Panc1 (cell line): Measurements from ENCODE around the gene C2orf76. TPM values are rescaled to one million over a fixed set of nuclear protein-coding genes. Genes with fewer than 3 reads are reported as not detected.

Source experiments
- ATAC-seq: fragments of 200-7000 bp; cut with Tn5 transposase; 2 replicates; pipeline ENCODE4 v1.9.1; 2020; ENCODE audit warnings: mild to moderate bottlenecking, moderate library complexity
- BruUV-seq: library from RNA; stranded (reverse); fragments of 400-500 nt; replicated peaks from 2 replicates; lab custom pipeline; 2021; lab: Mats Ljungman, UMichigan
- CTCF ChIA-PET: fragments of 300-600 bp; sonication (Branson Sonifier 250); formaldehyde crosslinking; loops from one replicate; lab custom pipeline; 2022; ENCODE audit warnings: antibody characterized with exemption; lab: Charles Lee
- POLR2A ChIA-PET: fragments of 300-600 bp; sonication (Branson Sonifier 250); formaldehyde crosslinking; loops from one replicate; lab custom pipeline; 2022; ENCODE audit warnings: antibody characterized with exemption; lab: Charles Lee
- DNase-seq: peaks from one replicate; pipeline ENCODE4 v3.0.0-alpha.2; 2010; ENCODE audit warnings: low read depth, low spot score
- H3K27ac ChIP-seq: 2 replicates; pipeline ENCODE4 v1.5.1; 2011; ENCODE audit warnings: mild to moderate bottlenecking, low read length, inconsistent platforms
- H3K27me3 ChIP-seq: fragments of 200-500 bp; sonication (Bioruptor generic); 2 replicates; pipeline ENCODE4 v1.6.0; 2014; ENCODE audit warnings: low read length, inconsistent platforms; ENCODE audit not compliant: control insufficient read depth, insufficient read depth
- H3K36me3 ChIP-seq: fragments of 200-500 bp; sonication (Bioruptor generic); 2 replicates; pipeline ENCODE4 v1.5.1; 2014; ENCODE audit warnings: inconsistent platforms, mild to moderate bottlenecking, low read length, moderate library complexity; ENCODE audit not compliant: control insufficient read depth, insufficient read depth
- H3K4me1 ChIP-seq: 2 replicates; pipeline ENCODE4 v1.5.1; 2011; ENCODE audit warnings: inconsistent platforms, mild to moderate bottlenecking, low read length, moderate library complexity; ENCODE audit not compliant: control insufficient read depth, insufficient read depth
- H3K4me3 ChIP-seq, 2 experiments: 2 replicates each; pipeline ENCODE4 v1.5.1; 2011 to 2012; ENCODE audit warnings: low read depth in 2 of 2, low read length in 2 of 2, mild to moderate bottlenecking in 2 of 2, inconsistent platforms in 1 of 2, moderate library complexity in 1 of 2
- H3K9me3 ChIP-seq: fragments of 200-500 bp; sonication (Bioruptor generic); 2 replicates; pipeline ENCODE4 v1.5.1; 2014; ENCODE audit warnings: low read depth, mild to moderate bottlenecking, inconsistent platforms, low read length, moderate library complexity; ENCODE audit not compliant: control insufficient read depth, insufficient read depth
- CTCF ChIP-seq: fragments of 450-650 bp; IDR thresholded peaks from 2 replicates; pipeline ENCODE4 v1.5.1; 2017; ENCODE audit warnings: mild to moderate bottlenecking
- POLR2AphosphoS5 ChIP-seq: IDR thresholded peaks from 2 replicates; pipeline ENCODE4 v1.6.1; 2012; ENCODE audit warnings: mild to moderate bottlenecking, low read depth, low read length, moderate library complexity
- SIN3A ChIP-seq: IDR thresholded peaks from 2 replicates; pipeline ENCODE4 v1.6.1; 2012; ENCODE audit warnings: low read depth, mild to moderate bottlenecking, low read length, moderate library complexity, borderline replicate concordance; ENCODE audit not compliant: insufficient read depth
- TCF7L2 ChIP-seq: IDR thresholded peaks from 2 replicates; pipeline ENCODE4 v1.6.1; 2011; ENCODE audit warnings: mild to moderate bottlenecking, low read depth, low read length, inconsistent platforms
- in situ Hi-C: cut with HindIII; loops from 2 replicates; pipeline ENCODE4 v1.10.0; 2016; ENCODE audit warnings: low sequenced_read_pairs, low pct_unique_long_range_greater_than_20kb
- intact Hi-C: fragments of 100-400 bp; cut with micrococcal nuclease; formaldehyde crosslinking; loops from one replicate; pipeline ENCODE4 v1.10.0; 2022; ENCODE audit not compliant: unreplicated experiment
- total RNA-seq: library from RNA; stranded (reverse); gene quantifications from one replicate; pipeline ENCODE4 v1.2.1, GENCODE V29; 2021; ENCODE audit not compliant: unreplicated experiment
- TF ChIP-seq, protein P1 (sequence below), 2 experiments: IDR thresholded peaks; 2 replicates each; pipeline ENCODE4 v1.6.1; 2011 to 2012; ENCODE audit warnings: low read depth in 2 of 2, control low read depth in 1 of 2, low read length in 1 of 2, mild to moderate bottlenecking in 1 of 2, moderate library complexity in 1 of 2; ENCODE audit not compliant: insufficient read depth in 1 of 2

The C2orf76 gene
- total RNA-seq, 1 experiment from 2014 or later = 22.7 TPM

DNA sequence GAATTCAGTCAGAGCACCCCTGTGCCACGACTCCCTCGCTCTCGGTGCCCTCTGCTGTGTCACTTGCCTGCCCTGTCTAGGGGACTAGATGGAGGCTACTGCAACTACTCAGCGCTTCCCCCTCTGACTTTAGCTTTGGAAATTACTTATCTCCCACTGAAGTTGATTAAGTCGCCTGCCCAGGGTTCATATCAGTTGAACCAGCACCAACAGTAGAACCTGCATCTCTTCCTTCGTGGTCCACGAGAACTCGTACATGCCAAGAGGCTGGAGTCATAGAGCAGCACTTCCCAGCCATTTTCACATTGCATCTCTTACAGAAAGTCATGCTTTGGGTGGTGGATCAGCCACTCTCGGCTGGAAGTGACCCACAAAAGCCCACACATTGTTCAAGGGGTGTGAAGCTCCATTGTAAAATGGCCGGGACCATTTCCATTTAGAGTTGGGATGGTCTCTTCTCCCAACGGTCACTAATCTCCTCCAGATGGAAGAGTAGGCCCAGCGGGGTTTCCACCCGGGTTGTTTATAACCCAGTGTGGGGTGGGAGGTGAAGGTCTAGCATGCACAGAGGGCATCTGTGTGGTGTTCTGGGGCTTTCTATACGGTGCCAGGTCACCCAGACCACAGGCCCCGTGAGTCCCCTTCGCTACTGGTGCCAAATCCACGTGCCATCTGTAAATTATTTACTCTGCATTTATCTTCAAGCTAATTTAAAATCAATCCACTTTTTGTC lies 105.0 kb downstream of the C2orf76 start:
- POLR2A ChIA-PET = no interaction called here
- intact Hi-C loops = no loop called here
- in situ Hi-C loops = no loop called here

DNA sequence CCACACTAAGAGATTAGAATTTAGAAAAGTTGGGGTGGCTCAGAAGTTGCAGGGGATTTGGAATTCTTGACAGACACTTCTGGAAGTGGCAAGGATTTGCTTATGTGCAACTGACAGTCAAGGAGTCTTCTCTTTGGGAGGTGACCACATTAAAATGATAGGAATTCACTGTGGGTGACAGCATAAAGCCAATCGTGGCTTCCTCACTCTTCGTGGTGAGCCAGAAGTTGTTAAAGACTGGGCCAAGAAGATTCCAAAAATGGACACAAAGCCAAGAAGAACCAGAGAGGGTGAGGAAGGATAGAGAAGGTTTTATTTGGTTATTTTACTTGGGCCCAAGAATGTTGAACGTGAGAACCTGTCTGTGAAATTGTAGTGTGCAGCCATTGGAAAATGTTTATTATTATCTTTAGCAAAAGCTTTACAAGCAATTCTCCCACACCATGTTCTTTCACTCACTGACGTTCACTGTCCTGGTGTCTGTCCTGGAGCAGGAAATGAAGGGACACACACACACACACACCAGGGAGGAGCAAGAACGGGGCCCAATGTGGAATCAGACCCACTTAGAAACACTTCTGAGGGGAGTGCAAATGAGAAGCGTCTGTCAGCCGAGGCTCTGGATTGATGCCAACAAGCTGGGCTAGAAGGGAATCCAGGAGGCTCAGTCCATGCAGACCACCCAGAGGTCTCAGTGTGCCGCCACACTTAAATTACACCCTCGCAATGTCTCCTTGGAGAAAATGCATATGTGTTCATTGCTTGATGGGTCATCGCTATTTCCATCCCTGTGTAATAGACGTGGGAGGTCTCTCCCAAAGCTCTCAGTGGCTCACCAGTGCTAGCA lies 105.8 kb downstream of the C2orf76 start:
- in situ Hi-C loops = no loop called here
- Histone ChIP-seq H3K4me3 (no peak overlapping the region), H3K27ac (no peak overlapping the region), H3K27me3 (no peaks in the 10 kb centered on the region), H3K4me1 (peaks cover 22% of the 10 kb centered on the region), H3K9me3 (no peaks in the 10 kb centered on the region), H3K36me3 (no peaks in the 10 kb centered on the region; the same call in 1 of the 2 replicates)
- POLR2A ChIA-PET = interaction anchor here (0.7 kb wide), 1 partner anchor 16 kb away, joined by 3 read pairs; no protein-coding TSS in a partner anchor
- intact Hi-C loops = no loop called here
- no peak for ATAC-seq
- no peak for DNase-seq
- TF ChIP-seq, protein P1, sequence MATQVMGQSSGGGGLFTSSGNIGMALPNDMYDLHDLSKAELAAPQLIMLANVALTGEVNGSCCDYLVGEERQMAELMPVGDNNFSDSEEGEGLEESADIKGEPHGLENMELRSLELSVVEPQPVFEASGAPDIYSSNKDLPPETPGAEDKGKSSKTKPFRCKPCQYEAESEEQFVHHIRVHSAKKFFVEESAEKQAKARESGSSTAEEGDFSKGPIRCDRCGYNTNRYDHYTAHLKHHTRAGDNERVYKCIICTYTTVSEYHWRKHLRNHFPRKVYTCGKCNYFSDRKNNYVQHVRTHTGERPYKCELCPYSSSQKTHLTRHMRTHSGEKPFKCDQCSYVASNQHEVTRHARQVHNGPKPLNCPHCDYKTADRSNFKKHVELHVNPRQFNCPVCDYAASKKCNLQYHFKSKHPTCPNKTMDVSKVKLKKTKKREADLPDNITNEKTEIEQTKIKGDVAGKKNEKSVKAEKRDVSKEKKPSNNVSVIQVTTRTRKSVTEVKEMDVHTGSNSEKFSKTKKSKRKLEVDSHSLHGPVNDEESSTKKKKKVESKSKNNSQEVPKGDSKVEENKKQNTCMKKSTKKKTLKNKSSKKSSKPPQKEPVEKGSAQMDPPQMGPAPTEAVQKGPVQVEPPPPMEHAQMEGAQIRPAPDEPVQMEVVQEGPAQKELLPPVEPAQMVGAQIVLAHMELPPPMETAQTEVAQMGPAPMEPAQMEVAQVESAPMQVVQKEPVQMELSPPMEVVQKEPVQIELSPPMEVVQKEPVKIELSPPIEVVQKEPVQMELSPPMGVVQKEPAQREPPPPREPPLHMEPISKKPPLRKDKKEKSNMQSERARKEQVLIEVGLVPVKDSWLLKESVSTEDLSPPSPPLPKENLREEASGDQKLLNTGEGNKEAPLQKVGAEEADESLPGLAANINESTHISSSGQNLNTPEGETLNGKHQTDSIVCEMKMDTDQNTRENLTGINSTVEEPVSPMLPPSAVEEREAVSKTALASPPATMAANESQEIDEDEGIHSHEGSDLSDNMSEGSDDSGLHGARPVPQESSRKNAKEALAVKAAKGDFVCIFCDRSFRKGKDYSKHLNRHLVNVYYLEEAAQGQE (IDR thresholded peaks at IDR 0.05; ENCODE audit: insufficient read depth in 1 of 2, low read depth in 2 of 2, low read length in 1 of 2) = no peak
- TF ChIP-seq POLR2AphosphoS5 (no peak), CTCF (no peak), TCF7L2 (no peak), SIN3A (no peak)
- BruUV-seq = no TSS peak
- CTCF ChIA-PET = no interaction called here

More for the DNA sequence above, 105.0 kb downstream of the C2orf76 start:
- H3K4me3 ChIP-seq = no peak overlapping the region
- H3K27me3 ChIP-seq = no peaks in the 10 kb centered on the region
- H3K36me3 ChIP-seq = no peaks in the 10 kb centered on the region; the same call in 1 of the 2 replicates
- BruUV-seq = no TSS peak
- CTCF ChIA-PET = no interaction called here
- ATAC-seq = no peak
- peaks cover 14% of the 10 kb centered on the region for H3K4me1 ChIP-seq
- no peak for DNase-seq
- TF ChIP-seq TCF7L2 (no peak), POLR2AphosphoS5 (no peak), SIN3A (no peak), CTCF (no peak)
- TF ChIP-seq, protein P1 (IDR thresholded peaks at IDR 0.05; ENCODE audit: insufficient read depth in 1 of 2, low read depth in 2 of 2, low read length in 1 of 2) = no peak
- no peaks in the 10 kb centered on the region for H3K9me3 ChIP-seq
- no peak overlapping the region for H3K27ac ChIP-seq
